Superior temporal gyrus (tissue), 1 donor: ENCODE measurements around the gene SKIC2.
"Not testable (repeated sequence)": the region's sequence is repeated elsewhere in the genome, so short reads cannot be mapped to it uniquely, and the experiment has no call there.

Experiments
- DNase-seq: peaks from one replicate; pipeline ENCODE4 v3.0.0-alpha.2; 2016; ENCODE audit errors: extremely low spot score

SKIC2 gene

GRCh38 chr6:31958741-31959739 lies at the start of gene SKIC2, which contains the start of gene NELFE:
Gene SKIC2, plus strand, starts transcription at chr6:31959175. Its CDS starts 18 bp downstream, at chr6:31959193.
Gene NELFE, minus strand, starts transcription at chr6:31958971. Its CDS starts 525 bp downstream, at chr6:31958446.
- DNase-seq, result peak; percentile 99

GRCh38 chr6:31909298-31909697 lies 49.7 kb upstream of the SKIC2 start:
- DNase-seq, result not testable (repeated sequence)

- DNase-seq, result no peak
These were observed 47.0 kb upstream of the SKIC2 start for GRCh38 chr6:31911826-31912585.

- DNase-seq, result no peak
These were observed 43.6 kb upstream of the SKIC2 start for GRCh38 chr6:31915351-31915750.

- no peak for DNase-seq
These were observed 43.2 kb upstream of the SKIC2 start for GRCh38 chr6:31915756-31916155.

GRCh38 chr6:31918069-31918720 lies 40.8 kb upstream of the SKIC2 start:
- DNase-seq, result no peak

GRCh38 chr6:31919624-31920303 lies 39.2 kb upstream of the SKIC2 start:
- no peak for DNase-seq

GRCh38 chr6:31920811-31921210 lies 38.2 kb upstream of the SKIC2 start:
- no peak for DNase-seq

GRCh38 chr6:31922942-31923341 lies 36.0 kb upstream of the SKIC2 start:
- DNase-seq, result no peak

- DNase-seq, result no peak
These were observed 31.6 kb upstream of the SKIC2 start, which contains the start of gene C2 for GRCh38 chr6:31927242-31927862. Gene C2, plus strand, starts transcription at chr6:31927717. Its CDS starts 36 bp downstream, at chr6:31927753.

GRCh38 chr6:31927863-31928671 lies 30.9 kb upstream of the SKIC2 start:
- no peak for DNase-seq

- DNase-seq, result no peak
These were observed 30.4 kb upstream of the SKIC2 start for GRCh38 chr6:31928672-31928939.

GRCh38 chr6:31930962-31931361 lies 28.0 kb upstream of the SKIC2 start:
- DNase-seq, result no peak

GRCh38 chr6:31932137-31932536 lies 26.8 kb upstream of the SKIC2 start:
- DNase-seq, result not testable (repeated sequence)

GRCh38 chr6:31933537-31933936 lies 25.4 kb upstream of the SKIC2 start:
- no peak for DNase-seq

GRCh38 chr6:31935021-31935420 lies 24.0 kb upstream of the SKIC2 start:
- no peak for DNase-seq

GRCh38 chr6:31935823-31936222 lies 23.2 kb upstream of the SKIC2 start:
- no peak for DNase-seq

- DNase-seq, result no peak
These were observed 18.7 kb upstream of the SKIC2 start for GRCh38 chr6:31940256-31940664.

GRCh38 chr6:31943742-31944141 lies 15.2 kb upstream of the SKIC2 start:
- DNase-seq, result no peak

- no peak for DNase-seq
These were observed 13.8 kb upstream of the SKIC2 start for GRCh38 chr6:31945154-31945506.
